Measurements from ENCODE around the gene CCDC179. TPM values are rescaled to one million over a fixed set of nuclear protein-coding genes. Genes with fewer than 3 reads are reported as not detected.

Gene CCDC179
- polyA plus RNA-seq, 3 donors, result not detected

DNA sequence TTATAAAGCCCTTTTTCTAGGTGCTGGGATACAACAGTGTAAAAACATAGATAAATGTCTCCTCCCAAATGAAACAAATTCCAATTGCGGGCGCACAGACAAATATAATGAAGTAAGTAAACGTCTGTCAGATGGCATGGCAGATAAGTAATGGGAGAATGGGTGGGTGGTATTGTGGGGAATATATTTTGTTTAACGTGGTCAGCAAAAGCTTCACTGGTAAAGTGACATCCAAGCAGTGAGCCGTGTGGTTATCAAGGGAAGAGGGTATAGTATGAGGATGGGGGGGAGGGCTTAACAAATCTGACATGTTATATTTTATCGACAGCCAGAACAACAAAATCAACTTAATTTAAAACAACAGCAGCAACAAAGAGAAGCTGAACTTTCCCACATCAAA lies 31.9 kb downstream of the CCDC179 start:
- H3K9ac ChIP-seq (ENCODE audit: insufficient read depth, low read length, poor library complexity, severe bottlenecking), result no peak overlapping the region
- H3K36me3 ChIP-seq (replicated peaks in 1 of 2; ENCODE audit: control insufficient read depth in 1 of 2, insufficient read depth in 2 of 2, low read length in 2 of 2), result no peaks in the 10 kb centered on the region
- Mint-ChIP-seq H3K4me1 (peaks cover 16% of the 10 kb centered on the region), H3K36me3 (peaks cover 3 to 4% of the 10 kb centered on the region in 2 donors), H3K4me3 (no peak overlapping the region), H3K27ac (no peak overlapping the region), H3K27me3 (ENCODE audit: low read depth in 3 of 3) (peaks cover 0 to 3% (median 0%) of the 10 kb centered on the region in 3 donors), H3K9me3 (no peaks in the 10 kb centered on the region)
- H3K27me3 ChIP-seq (ENCODE audit: control insufficient read depth in 2 of 2, insufficient read depth in 2 of 2, low read length in 2 of 2), result no peaks in the 10 kb centered on the region
- intact Hi-C loops (cut with micrococcal nuclease), result no loop called here
- H2AFZ ChIP-seq (ENCODE audit: insufficient read depth, low read depth, low read length, poor library complexity, severe bottlenecking), result peak overlapping the region; percentile 48
- DNase-seq, result no peak
- no peaks in the 10 kb centered on the region for H3K9me3 ChIP-seq (replicated peaks in 1 of 2; ENCODE audit: control insufficient read depth in 1 of 2, insufficient read depth in 1 of 2, low read length in 2 of 2)
- H4K20me1 ChIP-seq (ENCODE audit: insufficient read depth, low read length), result no peaks in the 10 kb centered on the region
- H3K4me3 ChIP-seq (replicated peaks in 1 of 3; ENCODE audit: low read depth in 2 of 3, low read length in 3 of 3), result peak overlapping the region in 1 of 3 experiments; percentile 86
- TF ChIP-seq, protein P1, sequence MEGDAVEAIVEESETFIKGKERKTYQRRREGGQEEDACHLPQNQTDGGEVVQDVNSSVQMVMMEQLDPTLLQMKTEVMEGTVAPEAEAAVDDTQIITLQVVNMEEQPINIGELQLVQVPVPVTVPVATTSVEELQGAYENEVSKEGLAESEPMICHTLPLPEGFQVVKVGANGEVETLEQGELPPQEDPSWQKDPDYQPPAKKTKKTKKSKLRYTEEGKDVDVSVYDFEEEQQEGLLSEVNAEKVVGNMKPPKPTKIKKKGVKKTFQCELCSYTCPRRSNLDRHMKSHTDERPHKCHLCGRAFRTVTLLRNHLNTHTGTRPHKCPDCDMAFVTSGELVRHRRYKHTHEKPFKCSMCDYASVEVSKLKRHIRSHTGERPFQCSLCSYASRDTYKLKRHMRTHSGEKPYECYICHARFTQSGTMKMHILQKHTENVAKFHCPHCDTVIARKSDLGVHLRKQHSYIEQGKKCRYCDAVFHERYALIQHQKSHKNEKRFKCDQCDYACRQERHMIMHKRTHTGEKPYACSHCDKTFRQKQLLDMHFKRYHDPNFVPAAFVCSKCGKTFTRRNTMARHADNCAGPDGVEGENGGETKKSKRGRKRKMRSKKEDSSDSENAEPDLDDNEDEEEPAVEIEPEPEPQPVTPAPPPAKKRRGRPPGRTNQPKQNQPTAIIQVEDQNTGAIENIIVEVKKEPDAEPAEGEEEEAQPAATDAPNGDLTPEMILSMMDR (IDR thresholded peaks at IDR 0.05), result no peak
- H3K4me1 ChIP-seq (ENCODE audit: control insufficient read depth in 1 of 2, insufficient read depth in 2 of 2, low read length in 2 of 2), result peaks cover 3 to 14% of the 10 kb centered on the region in 2 donors
- no peaks in the 10 kb centered on the region for H3K79me2 ChIP-seq (ENCODE audit: insufficient read depth, low read length)
- no peak overlapping the region for H3K27ac ChIP-seq (ENCODE audit: low read depth in 1 of 2, low read length in 2 of 2)
- 0% methylated on average over 1 of the region's 6 CpGs for WGBS (ENCODE audit: insufficient coverage)
- H3K4me2 ChIP-seq (replicated peaks; ENCODE audit: extremely low read depth, low read length, poor library complexity, severe bottlenecking), result peak overlapping the region; percentile 92

DNA sequence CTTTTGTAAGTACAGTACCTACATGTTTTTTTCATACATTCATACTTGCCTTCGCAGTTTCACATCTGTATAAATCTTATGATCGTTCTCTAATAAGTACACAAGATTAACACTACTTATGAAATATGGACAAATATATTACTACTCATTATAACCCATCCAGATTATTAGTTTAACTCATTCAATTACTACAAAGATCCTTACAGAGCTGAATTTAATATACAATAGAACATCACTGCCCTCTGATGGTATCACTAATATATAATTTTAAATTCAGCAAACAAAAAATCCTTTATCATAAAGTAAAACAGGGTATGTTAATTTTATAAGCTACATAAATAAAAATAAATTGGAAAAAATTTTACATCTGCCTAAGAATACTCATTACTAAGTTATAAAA lies 38.1 kb downstream of the CCDC179 start:
- Histone ChIP-seq H3K9me3 (replicated peaks in 1 of 2; ENCODE audit: control insufficient read depth in 1 of 2, insufficient read depth in 1 of 2, low read length in 2 of 2) (no peaks in the 10 kb centered on the region), H3K27ac (ENCODE audit: low read depth in 1 of 2, low read length in 2 of 2) (no peak overlapping the region), H3K79me2 (ENCODE audit: insufficient read depth, low read length) (no peaks in the 10 kb centered on the region), H3K9ac (ENCODE audit: insufficient read depth, low read length, poor library complexity, severe bottlenecking) (no peak overlapping the region), H4K20me1 (ENCODE audit: insufficient read depth, low read length) (no peaks in the 10 kb centered on the region), H3K4me1 (ENCODE audit: control insufficient read depth in 1 of 2, insufficient read depth in 2 of 2, low read length in 2 of 2) (no peaks in the 10 kb centered on the region), H3K4me3 (replicated peaks in 1 of 3; ENCODE audit: low read depth in 2 of 3, low read length in 3 of 3) (no peak overlapping the region), H3K4me2 (replicated peaks; ENCODE audit: extremely low read depth, low read length, poor library complexity, severe bottlenecking) (no peak overlapping the region), H3K36me3 (replicated peaks in 1 of 2; ENCODE audit: control insufficient read depth in 1 of 2, insufficient read depth in 2 of 2, low read length in 2 of 2) (no peaks in the 10 kb centered on the region), H2AFZ (ENCODE audit: insufficient read depth, low read depth, low read length, poor library complexity, severe bottlenecking) (no peak overlapping the region), H3K27me3 (ENCODE audit: control insufficient read depth in 2 of 2, insufficient read depth in 2 of 2, low read length in 2 of 2) (no peaks in the 10 kb centered on the region)
- intact Hi-C loops (cut with micrococcal nuclease), result no loop called here
- no peak for DNase-seq
- no peak overlapping the region for H3K4me3 Mint-ChIP-seq
- H3K36me3 Mint-ChIP-seq, result peaks cover 9 to 10% of the 10 kb centered on the region in 2 donors
- no peaks in the 10 kb centered on the region for H3K4me1 Mint-ChIP-seq
- H3K27me3 Mint-ChIP-seq (ENCODE audit: low read depth in 3 of 3), result no peaks in the 10 kb centered on the region
- H3K9me3 Mint-ChIP-seq, result no peaks in the 10 kb centered on the region
- TF ChIP-seq, protein P1 (IDR thresholded peaks at IDR 0.05), result no peak
- WGBS (ENCODE audit: insufficient coverage), result no CpG with 5 or more reads among the region's 2 CpGs
- no peak overlapping the region for H3K27ac Mint-ChIP-seq
